WTC11 (cell line): ENCODE results near the gene AVPR2. TPM values are rescaled to one million over a fixed set of nuclear protein-coding genes. Genes with fewer than 3 reads are reported as not detected.

Experiments
- ATAC-seq: fragments of 200-7000 bp; cut with Tn5 transposase; 2 replicates; pipeline ENCODE4 v1.10.0; 2021; ENCODE audit warnings: mild to moderate bottlenecking, moderate library complexity
- CTCF ChIA-PET: fragments of 300-600 bp; sonication (Branson Sonifier 250); formaldehyde crosslinking; loops from one replicate; lab custom pipeline; 2021; ENCODE audit warnings: antibody characterized with exemption; lab: Charles Lee
- POLR2A ChIA-PET: fragments of 350-600 bp; sonication (Branson Sonifier 250); formaldehyde crosslinking; loops from one replicate; lab custom pipeline; 2021; ENCODE audit warnings: antibody characterized with exemption; lab: Charles Lee
- DNase-seq: peaks from one replicate; pipeline ENCODE4 v3.0.0; 2021; ENCODE audit warnings: low spot score
- H3K27ac Mint-ChIP-seq: 2 replicates; pipeline ENCODE4 v1.8.0; 2021; ENCODE audit warnings: mixed read lengths
- H3K27me3 Mint-ChIP-seq: 2 replicates; pipeline ENCODE4 v1.8.0; 2021; ENCODE audit warnings: low read depth, mild to moderate bottlenecking, moderate library complexity, mixed read lengths
- H3K36me3 Mint-ChIP-seq: 2 replicates; pipeline ENCODE4 v1.8.0; 2021; ENCODE audit warnings: mixed read lengths
- H3K4me1 Mint-ChIP-seq: 2 replicates; pipeline ENCODE4 v1.8.0; 2022; ENCODE audit warnings: mixed read lengths
- H3K4me3 Mint-ChIP-seq: 2 replicates; pipeline ENCODE4 v1.8.0; 2021; ENCODE audit warnings: mild to moderate bottlenecking, moderate library complexity, mixed read lengths
- H3K9me3 Mint-ChIP-seq: 2 replicates; pipeline ENCODE4 v1.8.0; 2021; ENCODE audit warnings: mixed read lengths
- CREB1 ChIP-seq: sonication (generic); formaldehyde crosslinking; IDR thresholded peaks from 2 replicates; pipeline ENCODE4 v1.8.0; 2023; ENCODE audit warnings: mild to moderate bottlenecking, missing genetic modification reagents
- EMX1 ChIP-seq: fragments of 250-450 bp; sonication (Bioruptor Pico); IDR thresholded peaks from 2 replicates; pipeline ENCODE4 v1.8.0; 2021; ENCODE audit warnings: mild to moderate bottlenecking
- ESRRA ChIP-seq: sonication (generic); formaldehyde crosslinking; IDR thresholded peaks from 2 replicates; pipeline ENCODE4 v1.8.1; 2022; ENCODE audit warnings: mild to moderate bottlenecking, missing genetic modification reagents, borderline replicate concordance
- ETV6 ChIP-seq: sonication (generic); formaldehyde crosslinking; IDR thresholded peaks from 2 replicates; pipeline ENCODE4 v1.8.1; 2022; ENCODE audit warnings: mild to moderate bottlenecking, missing genetic modification reagents
- MXD4 ChIP-seq: fragments of 250-450 bp; sonication (Bioruptor Pico); IDR thresholded peaks from 2 replicates; pipeline ENCODE4 v1.8.0; 2021; ENCODE audit warnings: mild to moderate bottlenecking, moderate library complexity, borderline replicate concordance
- NFE2L1 ChIP-seq: sonication (generic); formaldehyde crosslinking; IDR thresholded peaks from 2 replicates; pipeline ENCODE4 v1.8.1; 2023; ENCODE audit warnings: missing genetic modification reagents
- SMAD3 ChIP-seq: sonication (generic); formaldehyde crosslinking; IDR thresholded peaks from 2 replicates; pipeline ENCODE4 v1.8.0; 2022; ENCODE audit warnings: missing genetic modification reagents, mild to moderate bottlenecking, borderline replicate concordance
- SMAD4 ChIP-seq: sonication (generic); formaldehyde crosslinking; IDR thresholded peaks from 2 replicates; pipeline ENCODE4 v1.8.0; 2022; ENCODE audit warnings: mild to moderate bottlenecking, missing genetic modification reagents
- TEAD1 ChIP-seq: sonication (generic); formaldehyde crosslinking; IDR thresholded peaks from 2 replicates; pipeline ENCODE4 v1.8.0; 2022; ENCODE audit warnings: mild to moderate bottlenecking, missing genetic modification reagents
- ZNF263 ChIP-seq: sonication (generic); formaldehyde crosslinking; IDR thresholded peaks from 2 replicates; pipeline ENCODE4 v1.8.1; 2022; ENCODE audit warnings: low read depth, mild to moderate bottlenecking, moderate library complexity, missing genetic modification reagents
- total RNA-seq: library from RNA; stranded (reverse); gene quantifications from 3 replicates; pipeline ENCODE4 v1.2.3, GENCODE V29; 2021
- TF ChIP-seq, protein P1 (sequence below): sonication (generic); formaldehyde crosslinking; IDR thresholded peaks from 2 replicates; pipeline ENCODE4 v1.8.0; 2022; ENCODE audit warnings: mild to moderate bottlenecking, missing genetic modification reagents
- TF ChIP-seq, protein P2 (sequence below): sonication (generic); formaldehyde crosslinking; IDR thresholded peaks from 2 replicates; pipeline ENCODE4 v1.8.1; 2022; ENCODE audit warnings: mild to moderate bottlenecking, missing genetic modification reagents, moderate library complexity, borderline replicate concordance
- TF ChIP-seq, protein P3 (sequence below): sonication (generic); formaldehyde crosslinking; IDR thresholded peaks from 2 replicates; pipeline ENCODE4 v1.8.0; 2022; ENCODE audit warnings: mild to moderate bottlenecking, missing genetic modification reagents
- TF ChIP-seq, protein P4 (sequence below): sonication (generic); formaldehyde crosslinking; IDR thresholded peaks from 2 replicates; pipeline ENCODE4 v1.8.1; 2023; ENCODE audit warnings: mild to moderate bottlenecking, missing genetic modification reagents, borderline replicate concordance
- TF ChIP-seq, protein P5 (sequence below): fragments of 250-450 bp; sonication (Bioruptor Pico); IDR thresholded peaks from 2 replicates; pipeline ENCODE4 v1.9.0; 2021; ENCODE audit warnings: mild to moderate bottlenecking, borderline replicate concordance
- TF ChIP-seq, protein P6 (sequence below): fragments of 250-450 bp; sonication (Bioruptor Pico); conservative IDR thresholded peaks from 2 replicates; pipeline ENCODE4 v1.9.0; 2021; ENCODE audit warnings: mild to moderate bottlenecking
- TF ChIP-seq, protein P7 (sequence below): sonication (generic); formaldehyde crosslinking; IDR thresholded peaks from 2 replicates; pipeline ENCODE4 v1.8.0; 2023; ENCODE audit warnings: mild to moderate bottlenecking, missing genetic modification reagents
- TF ChIP-seq, protein P8 (sequence below): sonication (generic); formaldehyde crosslinking; IDR thresholded peaks from 2 replicates; pipeline ENCODE4 v1.8.1; 2022; ENCODE audit warnings: low read depth, missing genetic modification reagents, borderline replicate concordance

AVPR2 gene
- total RNA-seq, 1 experiment from 2014 or later = 0.11 TPM

DNA sequence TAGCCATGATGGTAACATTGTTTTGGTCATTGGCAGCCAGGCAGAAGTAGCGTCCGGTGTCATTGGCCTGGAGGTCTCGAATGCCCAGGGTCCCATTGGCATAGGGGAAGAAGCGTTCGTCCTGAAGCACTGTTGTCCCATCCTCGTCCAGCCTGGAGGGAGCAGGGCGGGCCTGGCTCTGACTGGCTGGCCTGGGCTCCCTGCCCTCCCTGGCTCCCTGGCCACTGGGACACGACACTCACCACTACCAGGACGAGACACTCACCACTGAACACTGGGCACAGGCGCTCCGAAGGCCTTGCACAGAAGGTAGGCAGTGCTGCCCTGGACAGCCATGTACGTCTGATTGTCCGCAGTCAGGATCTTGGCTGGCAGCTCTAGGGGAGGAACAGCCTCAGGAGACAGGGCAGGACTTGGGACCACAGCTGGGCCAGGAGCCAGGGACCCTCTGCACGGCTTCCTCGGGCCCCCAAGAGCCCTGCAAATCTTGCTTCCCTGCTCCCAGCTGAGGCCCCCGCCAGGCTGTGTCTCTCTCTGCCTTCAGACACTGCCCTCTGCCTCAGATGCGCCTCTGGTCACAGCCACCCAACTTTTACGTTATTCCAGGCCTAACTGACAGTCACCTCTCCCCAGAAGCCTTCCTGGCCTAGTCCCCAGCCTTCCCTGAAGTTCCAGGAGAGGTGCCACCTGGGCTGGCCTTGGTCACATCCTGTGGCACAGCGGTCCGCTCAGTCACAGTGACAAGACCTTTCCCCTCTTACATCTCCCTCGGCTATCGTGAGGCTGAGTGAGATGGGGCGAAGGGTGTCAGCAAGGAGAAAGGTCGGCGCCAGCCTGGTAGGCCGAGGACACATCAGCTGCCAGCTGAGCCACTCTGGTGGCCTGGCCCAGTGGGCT is 35.6 kb upstream of the AVPR2 start:
- Mint-ChIP-seq H3K27ac (no peak overlapping the region), H3K9me3 (no peaks in the 10 kb centered on the region), H3K4me3 (no peak overlapping the region), H3K36me3 (peaks cover 7% of the 10 kb centered on the region), H3K4me1 (0 out of 2 replicates have a peak, but pooled peaks cover under 1% of the 10 kb centered on the region), H3K27me3 (no peaks in the 10 kb centered on the region)
- POLR2A ChIA-PET = no interaction called here
- ATAC-seq = no peak
- no peak for DNase-seq
- CTCF ChIA-PET = no interaction called here
- TF ChIP-seq, protein P1, sequence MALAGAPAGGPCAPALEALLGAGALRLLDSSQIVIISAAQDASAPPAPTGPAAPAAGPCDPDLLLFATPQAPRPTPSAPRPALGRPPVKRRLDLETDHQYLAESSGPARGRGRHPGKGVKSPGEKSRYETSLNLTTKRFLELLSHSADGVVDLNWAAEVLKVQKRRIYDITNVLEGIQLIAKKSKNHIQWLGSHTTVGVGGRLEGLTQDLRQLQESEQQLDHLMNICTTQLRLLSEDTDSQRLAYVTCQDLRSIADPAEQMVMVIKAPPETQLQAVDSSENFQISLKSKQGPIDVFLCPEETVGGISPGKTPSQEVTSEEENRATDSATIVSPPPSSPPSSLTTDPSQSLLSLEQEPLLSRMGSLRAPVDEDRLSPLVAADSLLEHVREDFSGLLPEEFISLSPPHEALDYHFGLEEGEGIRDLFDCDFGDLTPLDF (CRISPR knock-in tag) = no peak
- no peak for TF ChIP-seq SMAD3 (CRISPR knock-in tag)
- TF ChIP-seq, protein P2, sequence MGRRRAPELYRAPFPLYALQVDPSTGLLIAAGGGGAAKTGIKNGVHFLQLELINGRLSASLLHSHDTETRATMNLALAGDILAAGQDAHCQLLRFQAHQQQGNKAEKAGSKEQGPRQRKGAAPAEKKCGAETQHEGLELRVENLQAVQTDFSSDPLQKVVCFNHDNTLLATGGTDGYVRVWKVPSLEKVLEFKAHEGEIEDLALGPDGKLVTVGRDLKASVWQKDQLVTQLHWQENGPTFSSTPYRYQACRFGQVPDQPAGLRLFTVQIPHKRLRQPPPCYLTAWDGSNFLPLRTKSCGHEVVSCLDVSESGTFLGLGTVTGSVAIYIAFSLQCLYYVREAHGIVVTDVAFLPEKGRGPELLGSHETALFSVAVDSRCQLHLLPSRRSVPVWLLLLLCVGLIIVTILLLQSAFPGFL (CRISPR knock-in tag) = no peak
- no peak for TF ChIP-seq EMX1 (CRISPR knock-in tag)
- TF ChIP-seq, protein P3, sequence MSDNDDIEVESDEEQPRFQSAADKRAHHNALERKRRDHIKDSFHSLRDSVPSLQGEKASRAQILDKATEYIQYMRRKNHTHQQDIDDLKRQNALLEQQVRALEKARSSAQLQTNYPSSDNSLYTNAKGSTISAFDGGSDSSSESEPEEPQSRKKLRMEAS (CRISPR knock-in tag) = no peak
- no peak for TF ChIP-seq ZNF263 (CRISPR knock-in tag)
- no peak for TF ChIP-seq ESRRA (CRISPR knock-in tag)
- no peak for TF ChIP-seq CREB1 (CRISPR knock-in tag)
- TF ChIP-seq NFE2L1 (CRISPR knock-in tag) = no peak
- TF ChIP-seq, protein P4, sequence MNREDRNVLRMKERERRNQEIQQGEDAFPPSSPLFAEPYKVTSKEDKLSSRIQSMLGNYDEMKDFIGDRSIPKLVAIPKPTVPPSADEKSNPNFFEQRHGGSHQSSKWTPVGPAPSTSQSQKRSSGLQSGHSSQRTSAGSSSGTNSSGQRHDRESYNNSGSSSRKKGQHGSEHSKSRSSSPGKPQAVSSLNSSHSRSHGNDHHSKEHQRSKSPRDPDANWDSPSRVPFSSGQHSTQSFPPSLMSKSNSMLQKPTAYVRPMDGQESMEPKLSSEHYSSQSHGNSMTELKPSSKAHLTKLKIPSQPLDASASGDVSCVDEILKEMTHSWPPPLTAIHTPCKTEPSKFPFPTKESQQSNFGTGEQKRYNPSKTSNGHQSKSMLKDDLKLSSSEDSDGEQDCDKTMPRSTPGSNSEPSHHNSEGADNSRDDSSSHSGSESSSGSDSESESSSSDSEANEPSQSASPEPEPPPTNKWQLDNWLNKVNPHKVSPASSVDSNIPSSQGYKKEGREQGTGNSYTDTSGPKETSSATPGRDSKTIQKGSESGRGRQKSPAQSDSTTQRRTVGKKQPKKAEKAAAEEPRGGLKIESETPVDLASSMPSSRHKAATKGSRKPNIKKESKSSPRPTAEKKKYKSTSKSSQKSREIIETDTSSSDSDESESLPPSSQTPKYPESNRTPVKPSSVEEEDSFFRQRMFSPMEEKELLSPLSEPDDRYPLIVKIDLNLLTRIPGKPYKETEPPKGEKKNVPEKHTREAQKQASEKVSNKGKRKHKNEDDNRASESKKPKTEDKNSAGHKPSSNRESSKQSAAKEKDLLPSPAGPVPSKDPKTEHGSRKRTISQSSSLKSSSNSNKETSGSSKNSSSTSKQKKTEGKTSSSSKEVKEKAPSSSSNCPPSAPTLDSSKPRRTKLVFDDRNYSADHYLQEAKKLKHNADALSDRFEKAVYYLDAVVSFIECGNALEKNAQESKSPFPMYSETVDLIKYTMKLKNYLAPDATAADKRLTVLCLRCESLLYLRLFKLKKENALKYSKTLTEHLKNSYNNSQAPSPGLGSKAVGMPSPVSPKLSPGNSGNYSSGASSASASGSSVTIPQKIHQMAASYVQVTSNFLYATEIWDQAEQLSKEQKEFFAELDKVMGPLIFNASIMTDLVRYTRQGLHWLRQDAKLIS = no peak
- TF ChIP-seq, protein P5, sequence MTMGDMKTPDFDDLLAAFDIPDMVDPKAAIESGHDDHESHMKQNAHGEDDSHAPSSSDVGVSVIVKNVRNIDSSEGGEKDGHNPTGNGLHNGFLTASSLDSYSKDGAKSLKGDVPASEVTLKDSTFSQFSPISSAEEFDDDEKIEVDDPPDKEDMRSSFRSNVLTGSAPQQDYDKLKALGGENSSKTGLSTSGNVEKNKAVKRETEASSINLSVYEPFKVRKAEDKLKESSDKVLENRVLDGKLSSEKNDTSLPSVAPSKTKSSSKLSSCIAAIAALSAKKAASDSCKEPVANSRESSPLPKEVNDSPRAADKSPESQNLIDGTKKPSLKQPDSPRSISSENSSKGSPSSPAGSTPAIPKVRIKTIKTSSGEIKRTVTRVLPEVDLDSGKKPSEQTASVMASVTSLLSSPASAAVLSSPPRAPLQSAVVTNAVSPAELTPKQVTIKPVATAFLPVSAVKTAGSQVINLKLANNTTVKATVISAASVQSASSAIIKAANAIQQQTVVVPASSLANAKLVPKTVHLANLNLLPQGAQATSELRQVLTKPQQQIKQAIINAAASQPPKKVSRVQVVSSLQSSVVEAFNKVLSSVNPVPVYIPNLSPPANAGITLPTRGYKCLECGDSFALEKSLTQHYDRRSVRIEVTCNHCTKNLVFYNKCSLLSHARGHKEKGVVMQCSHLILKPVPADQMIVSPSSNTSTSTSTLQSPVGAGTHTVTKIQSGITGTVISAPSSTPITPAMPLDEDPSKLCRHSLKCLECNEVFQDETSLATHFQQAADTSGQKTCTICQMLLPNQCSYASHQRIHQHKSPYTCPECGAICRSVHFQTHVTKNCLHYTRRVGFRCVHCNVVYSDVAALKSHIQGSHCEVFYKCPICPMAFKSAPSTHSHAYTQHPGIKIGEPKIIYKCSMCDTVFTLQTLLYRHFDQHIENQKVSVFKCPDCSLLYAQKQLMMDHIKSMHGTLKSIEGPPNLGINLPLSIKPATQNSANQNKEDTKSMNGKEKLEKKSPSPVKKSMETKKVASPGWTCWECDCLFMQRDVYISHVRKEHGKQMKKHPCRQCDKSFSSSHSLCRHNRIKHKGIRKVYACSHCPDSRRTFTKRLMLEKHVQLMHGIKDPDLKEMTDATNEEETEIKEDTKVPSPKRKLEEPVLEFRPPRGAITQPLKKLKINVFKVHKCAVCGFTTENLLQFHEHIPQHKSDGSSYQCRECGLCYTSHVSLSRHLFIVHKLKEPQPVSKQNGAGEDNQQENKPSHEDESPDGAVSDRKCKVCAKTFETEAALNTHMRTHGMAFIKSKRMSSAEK (CRISPR knock-in tag) = no peak
- no peak for TF ChIP-seq TEAD1 (CRISPR knock-in tag)
- no peak for TF ChIP-seq SMAD4 (CRISPR knock-in tag)
- TF ChIP-seq ETV6 (CRISPR knock-in tag) = no peak
- TF ChIP-seq, protein P6, sequence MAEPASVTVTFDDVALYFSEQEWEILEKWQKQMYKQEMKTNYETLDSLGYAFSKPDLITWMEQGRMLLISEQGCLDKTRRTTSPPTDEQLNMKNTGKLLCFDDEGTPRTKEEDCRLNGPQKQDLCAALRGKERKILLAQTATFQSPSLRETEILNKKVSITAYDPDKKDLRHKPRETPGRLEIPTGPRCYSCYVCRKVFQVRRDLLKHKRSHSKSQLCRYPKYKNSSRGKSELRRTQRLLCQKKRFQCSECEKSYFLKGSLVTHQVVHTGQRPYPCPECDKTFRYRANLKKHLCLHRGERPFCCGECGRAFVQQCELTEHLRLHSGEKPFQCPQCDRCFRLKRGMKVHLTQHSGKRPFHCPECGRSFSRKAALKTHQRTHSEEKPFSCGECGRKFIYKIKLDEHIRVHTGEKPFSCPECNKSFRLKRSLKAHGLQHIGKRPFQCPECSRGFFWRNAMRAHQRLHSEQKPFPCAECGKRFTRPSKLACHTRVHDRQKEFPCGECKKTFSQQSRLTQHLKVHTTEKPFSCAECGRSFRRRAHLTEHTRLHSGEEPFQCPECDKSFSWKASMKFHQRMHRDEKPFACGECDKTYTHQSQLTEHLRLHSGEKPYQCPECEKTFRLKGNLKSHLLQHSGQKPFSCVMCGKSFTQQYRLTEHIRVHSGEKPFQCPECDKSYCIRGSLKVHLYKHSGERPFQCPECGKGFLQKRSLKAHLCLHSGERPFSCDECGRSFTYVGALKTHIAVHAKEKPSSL = no peak
- TF ChIP-seq, protein P7, sequence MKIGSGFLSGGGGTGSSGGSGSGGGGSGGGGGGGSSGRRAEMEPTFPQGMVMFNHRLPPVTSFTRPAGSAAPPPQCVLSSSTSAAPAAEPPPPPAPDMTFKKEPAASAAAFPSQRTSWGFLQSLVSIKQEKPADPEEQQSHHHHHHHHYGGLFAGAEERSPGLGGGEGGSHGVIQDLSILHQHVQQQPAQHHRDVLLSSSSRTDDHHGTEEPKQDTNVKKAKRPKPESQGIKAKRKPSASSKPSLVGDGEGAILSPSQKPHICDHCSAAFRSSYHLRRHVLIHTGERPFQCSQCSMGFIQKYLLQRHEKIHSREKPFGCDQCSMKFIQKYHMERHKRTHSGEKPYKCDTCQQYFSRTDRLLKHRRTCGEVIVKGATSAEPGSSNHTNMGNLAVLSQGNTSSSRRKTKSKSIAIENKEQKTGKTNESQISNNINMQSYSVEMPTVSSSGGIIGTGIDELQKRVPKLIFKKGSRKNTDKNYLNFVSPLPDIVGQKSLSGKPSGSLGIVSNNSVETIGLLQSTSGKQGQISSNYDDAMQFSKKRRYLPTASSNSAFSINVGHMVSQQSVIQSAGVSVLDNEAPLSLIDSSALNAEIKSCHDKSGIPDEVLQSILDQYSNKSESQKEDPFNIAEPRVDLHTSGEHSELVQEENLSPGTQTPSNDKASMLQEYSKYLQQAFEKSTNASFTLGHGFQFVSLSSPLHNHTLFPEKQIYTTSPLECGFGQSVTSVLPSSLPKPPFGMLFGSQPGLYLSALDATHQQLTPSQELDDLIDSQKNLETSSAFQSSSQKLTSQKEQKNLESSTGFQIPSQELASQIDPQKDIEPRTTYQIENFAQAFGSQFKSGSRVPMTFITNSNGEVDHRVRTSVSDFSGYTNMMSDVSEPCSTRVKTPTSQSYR = no peak
- no peak for TF ChIP-seq MXD4
- TF ChIP-seq, protein P8, sequence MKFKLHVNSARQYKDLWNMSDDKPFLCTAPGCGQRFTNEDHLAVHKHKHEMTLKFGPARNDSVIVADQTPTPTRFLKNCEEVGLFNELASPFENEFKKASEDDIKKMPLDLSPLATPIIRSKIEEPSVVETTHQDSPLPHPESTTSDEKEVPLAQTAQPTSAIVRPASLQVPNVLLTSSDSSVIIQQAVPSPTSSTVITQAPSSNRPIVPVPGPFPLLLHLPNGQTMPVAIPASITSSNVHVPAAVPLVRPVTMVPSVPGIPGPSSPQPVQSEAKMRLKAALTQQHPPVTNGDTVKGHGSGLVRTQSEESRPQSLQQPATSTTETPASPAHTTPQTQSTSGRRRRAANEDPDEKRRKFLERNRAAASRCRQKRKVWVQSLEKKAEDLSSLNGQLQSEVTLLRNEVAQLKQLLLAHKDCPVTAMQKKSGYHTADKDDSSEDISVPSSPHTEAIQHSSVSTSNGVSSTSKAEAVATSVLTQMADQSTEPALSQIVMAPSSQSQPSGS (CRISPR knock-in tag) = no peak
